GM21360 (cell line): Measurements from ENCODE around the gene PTPN11.
"Not testable (repeated sequence)": the region's sequence is repeated elsewhere in the genome, so short reads cannot be mapped to it uniquely, and the experiment has no call there.

Source experiments
- ATAC-seq: cut with Tn5 transposase; IDR thresholded peaks from one replicate; pipeline ENCODE4 v1.9.1; 2021; ENCODE audit warnings: mild to moderate bottlenecking, moderate library complexity; ENCODE audit not compliant: unreplicated experiment

Gene PTPN11

DNA sequence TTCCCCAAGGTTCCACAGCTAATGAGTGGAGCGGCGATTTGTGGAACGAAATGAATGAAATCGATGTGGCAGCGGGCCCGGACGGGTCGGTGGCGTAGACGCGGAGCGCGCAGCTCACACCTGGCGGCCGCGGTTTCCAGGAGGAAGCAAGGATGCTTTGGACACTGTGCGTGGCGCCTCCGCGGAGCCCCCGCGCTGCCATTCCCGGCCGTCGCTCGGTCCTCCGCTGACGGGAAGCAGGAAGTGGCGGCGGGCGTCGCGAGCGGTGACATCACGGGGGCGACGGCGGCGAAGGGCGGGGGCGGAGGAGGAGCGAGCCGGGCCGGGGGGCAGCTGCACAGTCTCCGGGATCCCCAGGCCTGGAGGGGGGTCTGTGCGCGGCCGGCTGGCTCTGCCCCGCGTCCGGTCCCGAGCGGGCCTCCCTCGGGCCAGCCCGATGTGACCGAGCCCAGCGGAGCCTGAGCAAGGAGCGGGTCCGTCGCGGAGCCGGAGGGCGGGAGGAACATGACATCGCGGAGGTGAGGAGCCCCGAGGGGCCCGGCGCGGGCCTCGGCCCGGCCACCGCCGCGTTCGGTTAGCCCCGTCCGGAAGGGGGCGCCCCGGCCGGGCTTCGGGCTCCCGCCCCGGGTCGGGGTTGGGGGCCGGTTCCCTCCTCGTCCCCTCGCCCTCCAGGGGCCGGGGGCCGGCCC lies at the start of gene PTPN11:
PTPN11 (plus strand) TSS at position 340 of the 689 bp plus-strand sequence; CDS start at position 505, 165 bp downstream.
- ATAC-seq = peak; percentile 66

DNA sequence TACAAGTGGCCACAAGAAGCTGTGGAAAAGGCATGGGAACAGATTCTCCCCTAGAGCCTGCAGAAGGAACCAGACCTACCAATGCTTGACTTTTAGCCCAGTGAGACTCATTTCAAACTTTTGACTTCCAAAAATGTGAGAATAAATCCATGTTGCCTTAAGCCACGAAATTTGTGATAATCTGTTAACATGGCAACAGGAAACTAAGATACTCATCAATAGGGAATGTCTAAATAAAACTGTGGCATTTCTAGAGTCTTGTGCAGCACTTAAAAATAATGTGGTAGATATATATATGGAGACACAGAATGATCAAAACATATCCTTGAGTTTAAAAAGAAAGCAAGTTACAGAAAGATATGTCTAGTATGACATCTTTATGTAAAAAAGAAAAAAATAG lies 48.5 kb upstream of the PTPN11 start:
- ATAC-seq = no peak

DNA sequence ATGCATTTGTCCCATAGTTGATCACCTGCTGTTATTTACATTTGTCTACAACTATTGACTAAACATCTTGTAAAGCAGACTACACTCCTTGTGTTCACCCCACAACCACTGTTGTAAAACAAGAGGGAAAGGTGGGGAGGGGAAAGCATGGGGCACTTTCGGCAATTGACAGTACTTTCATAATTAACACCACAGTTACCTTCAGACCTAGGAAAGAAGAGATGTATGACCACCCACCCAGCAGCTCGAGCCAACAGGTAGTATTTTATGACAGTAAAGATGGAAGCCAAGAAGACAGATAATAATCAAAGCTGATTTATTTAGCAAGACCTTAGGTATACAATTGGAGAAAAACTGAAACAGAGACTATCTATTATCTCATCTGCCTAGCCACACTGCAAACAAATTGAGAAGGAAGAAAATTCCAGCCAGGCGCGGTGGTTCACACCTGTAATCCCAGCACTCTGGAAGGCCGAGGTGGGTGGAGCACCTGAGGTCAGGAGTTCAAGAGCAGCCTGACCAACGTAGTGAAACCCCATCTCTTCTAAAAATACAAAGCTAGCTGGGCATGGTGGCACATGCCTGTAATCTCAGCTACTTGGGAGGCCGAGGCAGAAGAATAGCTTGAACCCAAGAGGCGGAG lies 47.8 kb upstream of the PTPN11 start:
- ATAC-seq = no peak

DNA sequence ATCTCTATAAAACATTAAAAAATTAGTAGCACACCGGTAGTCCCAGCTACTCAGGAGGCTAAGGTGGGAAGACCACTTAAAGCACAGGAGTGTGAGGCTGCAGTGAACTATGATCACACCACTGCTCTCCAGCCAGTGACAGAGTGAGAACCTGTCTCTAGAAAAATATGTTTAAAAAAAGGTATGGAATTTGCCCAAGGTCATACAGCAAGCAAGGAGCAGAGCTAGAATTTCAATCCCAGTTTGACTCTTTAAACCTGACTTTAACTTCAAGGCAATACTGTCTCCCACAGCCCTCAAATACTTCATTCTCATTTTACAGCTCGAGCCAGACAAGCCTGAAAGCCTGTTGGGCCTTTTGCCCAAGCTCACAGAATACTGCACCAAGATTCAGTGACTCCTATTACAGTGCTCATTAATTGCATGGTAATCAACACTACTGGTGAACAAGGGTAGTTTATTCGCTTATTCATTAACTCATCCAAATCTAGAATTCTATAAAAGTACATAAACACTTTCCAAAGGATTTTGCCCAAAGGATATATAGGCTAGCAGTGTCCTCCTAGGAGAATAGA lies 44.5 kb upstream of the PTPN11 start:
- no peak for ATAC-seq

DNA sequence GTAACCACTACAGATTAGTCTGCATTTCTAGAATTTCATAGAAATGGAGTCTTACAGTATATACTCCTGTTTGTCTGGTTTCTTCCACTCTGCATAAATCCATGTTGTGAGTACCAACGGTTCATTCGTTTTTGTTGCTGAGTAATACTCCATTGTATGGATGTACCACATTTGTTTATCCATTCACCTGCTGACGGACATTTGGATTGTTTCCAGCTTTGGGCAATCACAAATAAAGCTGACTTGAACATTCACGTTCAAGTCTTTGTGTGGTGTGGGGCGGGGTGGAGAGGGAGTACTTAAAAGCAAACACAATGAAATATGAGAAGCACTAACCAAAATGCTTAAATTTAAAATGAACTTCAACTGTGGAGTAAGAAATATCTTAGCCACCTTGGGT lies 43.6 kb upstream of the PTPN11 start:
- ATAC-seq = no peak

DNA sequence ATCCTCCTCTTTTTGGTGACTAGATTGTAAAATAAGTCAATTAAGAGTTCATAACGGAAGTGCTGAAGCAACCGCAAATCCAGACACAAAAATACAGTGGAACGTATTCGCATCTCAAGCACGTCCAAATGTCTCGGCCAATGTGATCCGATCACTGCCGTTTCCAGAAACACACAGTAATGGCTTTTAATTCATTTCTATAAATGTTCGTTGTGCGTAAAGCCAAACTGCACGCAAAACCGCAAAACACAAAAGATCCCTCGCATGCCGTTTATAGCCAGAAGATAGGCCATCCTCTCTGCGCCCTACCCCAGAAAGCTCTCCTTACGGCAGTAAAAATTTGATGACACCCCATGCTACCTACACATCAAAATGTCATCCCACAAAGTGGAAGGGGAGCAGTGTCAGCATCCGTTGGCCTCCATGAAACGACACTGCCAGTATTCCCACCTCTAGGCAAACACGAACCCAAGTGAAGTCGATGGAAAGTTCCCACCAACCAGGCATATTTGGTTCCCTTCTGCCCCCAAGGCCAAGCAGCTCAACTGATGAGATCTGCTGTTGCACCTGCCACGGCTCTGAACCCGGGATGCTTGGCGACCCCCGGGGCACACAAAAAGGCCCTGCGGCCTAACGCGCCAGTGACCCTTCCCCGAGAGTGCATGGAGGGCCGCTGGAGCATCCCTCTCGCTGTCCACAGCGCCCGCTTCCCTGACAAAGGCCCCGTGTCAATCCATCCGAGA lies 37.9 kb upstream of the PTPN11 start:
- ATAC-seq = no peak

DNA sequence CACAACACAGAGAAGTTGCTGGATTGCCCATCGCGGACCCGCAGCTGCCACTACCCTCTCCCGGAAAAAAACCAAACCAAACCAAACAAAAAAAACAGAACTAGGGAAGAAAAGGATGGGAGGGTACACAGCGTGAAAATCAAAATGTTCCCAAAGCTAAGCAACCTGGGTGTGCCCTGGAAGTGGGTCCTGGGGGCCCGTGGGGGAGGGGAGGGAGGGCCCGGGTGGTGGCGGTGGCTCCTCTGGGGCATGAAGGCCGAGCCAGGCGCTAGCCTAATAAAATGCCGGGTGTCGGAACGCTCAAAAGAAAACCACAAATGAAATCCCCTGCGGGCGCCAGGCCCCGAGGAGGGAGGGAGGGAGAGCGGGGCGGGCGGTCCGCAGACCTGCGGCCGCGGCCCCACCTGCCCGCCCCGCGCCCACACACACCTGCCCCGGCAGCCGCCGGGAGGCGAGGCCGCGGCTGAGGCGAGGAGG lies 37.3 kb upstream of the PTPN11 start:
- ATAC-seq = peak; percentile 35

DNA sequence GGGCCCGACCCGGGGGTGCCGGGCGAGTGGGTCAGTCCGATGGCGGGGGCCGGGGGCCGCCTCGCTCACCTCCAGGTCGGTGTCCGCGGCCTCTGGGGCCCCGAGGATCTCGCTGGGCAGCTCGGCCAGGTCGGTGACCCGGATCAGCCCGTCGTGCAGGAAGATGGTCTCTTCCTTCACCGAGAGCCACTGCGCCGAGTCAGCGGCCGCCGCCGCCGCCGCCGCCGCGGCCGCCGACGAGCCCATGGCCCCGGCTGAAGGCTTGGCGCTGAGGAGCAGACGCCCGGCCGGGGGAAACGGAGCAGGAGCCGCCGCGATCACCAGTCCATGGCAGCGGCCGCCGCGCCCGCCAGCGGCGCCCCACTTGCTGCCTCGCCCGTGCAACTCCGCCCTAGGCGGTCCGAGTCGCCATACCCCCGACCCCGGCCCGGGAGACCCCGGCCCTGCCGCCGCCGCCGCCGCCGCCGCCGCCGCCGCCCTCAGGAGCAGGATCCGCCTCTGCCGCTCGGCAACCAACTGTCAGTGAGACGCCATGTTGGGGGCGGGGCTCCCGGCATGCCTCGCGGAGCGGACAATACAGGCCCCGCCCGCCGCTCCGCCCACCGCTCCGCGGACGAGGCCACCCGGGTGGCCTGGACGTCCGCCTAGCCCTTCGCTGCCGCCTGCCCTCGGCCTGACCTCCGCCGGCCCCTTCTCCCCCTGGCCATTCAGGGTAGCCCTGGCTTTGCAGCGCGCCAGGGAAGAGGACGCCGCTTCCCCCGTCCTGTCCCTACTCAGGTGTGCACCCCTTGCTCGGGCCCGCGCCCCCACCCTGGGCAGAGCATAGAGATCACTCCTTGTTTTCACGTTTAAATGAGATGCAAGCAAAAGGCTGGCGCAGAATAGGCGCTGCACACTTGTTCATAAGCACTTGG lies 36.6 kb upstream of the PTPN11 start, which contains the start of gene HECTD4:
HECTD4 (minus strand) TSS at position 549 of the 914 bp plus-strand sequence; CDS start at position 246, 303 bp downstream.
- ATAC-seq = peak; percentile 77

DNA sequence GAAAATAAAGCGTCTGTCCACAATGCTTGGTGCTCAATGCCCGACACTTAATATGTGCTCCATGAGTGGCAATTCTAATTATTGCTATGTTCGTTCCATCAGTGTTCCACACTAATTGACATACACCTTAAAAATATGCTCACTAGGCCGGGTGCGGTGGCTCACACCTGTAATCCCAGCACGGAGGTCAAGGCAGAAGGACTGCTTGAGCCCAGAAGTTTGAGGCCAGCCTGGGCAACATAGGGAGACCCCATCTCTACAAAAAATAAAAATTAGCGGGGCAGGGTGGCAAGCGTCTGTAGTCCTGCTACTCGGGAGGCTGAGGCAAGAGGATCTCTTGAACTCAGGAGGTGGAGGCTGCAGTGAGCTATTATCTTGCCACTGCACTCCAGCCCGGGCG lies 35.9 kb upstream of the PTPN11 start:
- ATAC-seq = no peak

DNA sequence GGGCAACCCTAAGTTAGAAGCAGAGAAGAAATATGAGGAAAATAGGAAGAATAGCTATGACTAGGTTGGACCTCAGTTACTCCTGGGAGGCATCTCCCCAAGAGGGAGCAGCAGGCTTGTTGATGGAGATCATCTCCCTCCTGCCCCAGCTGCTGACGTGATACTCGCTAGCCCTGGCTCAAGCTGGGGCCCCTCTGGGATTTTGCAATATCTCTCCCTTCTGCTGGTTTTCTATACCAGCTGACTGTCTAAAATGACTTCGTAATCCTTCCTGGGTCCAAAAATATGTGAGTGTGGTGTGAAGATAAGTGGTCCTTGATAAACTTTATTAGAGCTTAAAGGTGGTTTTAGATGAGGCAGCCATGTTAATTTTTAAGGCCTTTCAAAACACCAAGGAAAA lies 32.0 kb upstream of the PTPN11 start:
- ATAC-seq = no peak

DNA sequence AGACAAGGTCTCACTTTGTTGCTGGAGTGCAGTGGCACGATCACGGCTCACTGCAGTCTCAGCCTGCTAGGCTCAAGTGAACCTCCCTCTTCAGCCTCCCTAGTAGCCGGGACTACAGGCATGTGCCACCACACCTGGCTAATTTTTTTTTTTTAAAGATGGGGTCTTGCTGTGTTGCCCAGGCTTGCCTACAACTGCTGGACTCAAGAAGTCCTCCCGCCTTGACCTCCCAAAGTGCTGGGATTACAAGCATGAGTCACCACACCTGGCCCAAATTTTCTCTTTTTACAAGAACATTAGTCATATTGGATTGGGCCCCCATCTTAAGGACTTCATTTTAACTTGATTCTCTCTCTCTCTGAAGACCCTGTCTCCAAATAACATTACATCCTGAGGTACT lies 29.5 kb upstream of the PTPN11 start:
- ATAC-seq = no peak

DNA sequence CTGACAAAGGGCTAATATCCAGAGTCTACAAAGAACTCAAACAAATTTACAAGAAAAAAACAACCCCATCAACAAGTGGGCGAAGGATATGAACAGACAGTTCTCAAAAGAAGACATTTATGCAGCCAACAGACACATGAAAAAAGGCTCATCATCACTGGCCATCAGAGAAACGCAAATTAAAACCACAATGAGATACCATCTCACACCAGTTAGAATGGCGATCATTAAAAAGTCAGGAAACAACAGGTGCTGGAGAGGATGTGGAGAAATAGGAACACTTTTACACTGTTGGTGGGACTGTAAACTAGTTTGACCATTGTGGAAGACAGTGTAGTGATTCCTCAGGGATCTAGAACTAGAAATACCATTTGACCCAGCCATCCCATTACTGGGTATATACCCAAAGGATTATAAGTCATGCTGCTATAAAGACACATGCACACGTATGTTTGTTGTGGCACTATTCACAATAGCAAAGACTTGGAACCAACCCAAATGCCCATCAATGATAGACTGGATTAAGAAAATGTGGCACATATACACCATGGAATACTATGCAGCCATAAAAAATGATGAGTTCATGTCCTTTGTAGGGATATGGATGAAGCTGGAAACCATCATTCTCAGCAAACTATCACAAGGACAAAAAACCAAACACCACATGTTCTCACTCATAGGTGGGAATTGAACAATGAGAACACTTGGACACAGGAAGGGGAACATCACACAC lies 28.7 kb upstream of the PTPN11 start:
- ATAC-seq = not testable (repeated sequence)

DNA sequence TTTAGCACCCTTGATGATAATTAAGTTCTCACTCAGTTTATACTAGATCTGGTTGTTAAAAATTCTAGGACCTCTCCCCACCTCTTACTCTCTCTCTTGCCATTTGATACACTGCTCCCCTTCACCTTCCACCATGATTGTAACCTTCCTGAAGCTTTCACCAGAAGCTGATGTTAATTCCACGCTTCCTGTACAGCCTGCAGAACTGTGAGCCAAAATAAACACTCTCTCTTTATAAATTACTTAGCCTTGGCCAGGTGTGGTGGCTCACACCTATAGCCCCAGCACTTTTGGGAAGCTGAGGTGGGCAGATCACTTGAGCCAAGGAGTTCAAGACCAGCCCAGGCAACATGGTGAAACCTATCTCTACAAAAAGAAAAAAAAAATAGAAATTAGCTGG lies 25.4 kb upstream of the PTPN11 start:
- ATAC-seq = no peak

DNA sequence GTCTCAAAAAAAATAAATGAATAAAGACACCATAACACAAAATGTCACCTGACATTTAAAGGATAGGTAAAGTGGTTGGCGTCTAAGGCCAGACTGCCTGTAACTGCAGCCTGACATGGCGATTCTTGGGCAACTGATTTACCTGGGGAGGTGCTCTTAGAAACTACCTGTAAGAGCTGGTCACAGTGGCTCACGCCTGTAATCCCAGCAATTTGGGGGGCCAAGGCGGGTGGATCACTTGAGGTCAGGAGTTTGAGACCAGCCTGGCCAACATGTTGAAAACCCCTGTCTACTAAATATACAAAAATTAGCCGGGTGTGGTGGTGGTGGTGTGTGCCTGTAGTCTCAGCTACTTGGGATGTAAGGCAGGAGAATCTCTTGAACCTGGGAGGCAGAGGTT lies 17.7 kb upstream of the PTPN11 start:
- no peak for ATAC-seq

DNA sequence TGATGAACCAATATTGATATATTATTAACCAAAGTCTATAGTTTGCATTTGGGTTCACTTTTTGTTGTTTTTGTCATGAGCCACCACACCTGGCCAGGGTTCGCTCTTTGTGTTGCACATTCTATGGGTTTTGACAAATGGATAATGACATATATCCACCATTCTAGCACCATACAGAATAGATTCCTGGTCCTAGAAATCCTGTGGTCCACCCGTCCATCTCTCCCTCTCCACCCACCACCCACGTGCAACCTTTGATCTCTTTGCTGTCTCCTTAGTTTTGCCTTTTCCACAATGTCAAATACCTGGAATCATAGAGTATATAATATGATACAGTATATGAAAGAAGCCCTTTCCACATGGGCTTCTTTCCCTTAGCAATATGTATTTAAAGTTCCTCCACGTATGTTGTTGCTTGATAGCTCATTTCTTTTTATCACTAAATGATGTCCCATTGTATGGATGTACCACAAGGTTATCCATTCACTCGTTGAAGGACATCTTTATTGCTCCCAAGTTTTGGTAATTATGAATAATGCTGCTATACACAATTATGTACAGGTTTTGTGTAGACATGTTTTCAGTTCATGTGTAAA lies 16.7 kb upstream of the PTPN11 start:
- no peak for ATAC-seq

DNA sequence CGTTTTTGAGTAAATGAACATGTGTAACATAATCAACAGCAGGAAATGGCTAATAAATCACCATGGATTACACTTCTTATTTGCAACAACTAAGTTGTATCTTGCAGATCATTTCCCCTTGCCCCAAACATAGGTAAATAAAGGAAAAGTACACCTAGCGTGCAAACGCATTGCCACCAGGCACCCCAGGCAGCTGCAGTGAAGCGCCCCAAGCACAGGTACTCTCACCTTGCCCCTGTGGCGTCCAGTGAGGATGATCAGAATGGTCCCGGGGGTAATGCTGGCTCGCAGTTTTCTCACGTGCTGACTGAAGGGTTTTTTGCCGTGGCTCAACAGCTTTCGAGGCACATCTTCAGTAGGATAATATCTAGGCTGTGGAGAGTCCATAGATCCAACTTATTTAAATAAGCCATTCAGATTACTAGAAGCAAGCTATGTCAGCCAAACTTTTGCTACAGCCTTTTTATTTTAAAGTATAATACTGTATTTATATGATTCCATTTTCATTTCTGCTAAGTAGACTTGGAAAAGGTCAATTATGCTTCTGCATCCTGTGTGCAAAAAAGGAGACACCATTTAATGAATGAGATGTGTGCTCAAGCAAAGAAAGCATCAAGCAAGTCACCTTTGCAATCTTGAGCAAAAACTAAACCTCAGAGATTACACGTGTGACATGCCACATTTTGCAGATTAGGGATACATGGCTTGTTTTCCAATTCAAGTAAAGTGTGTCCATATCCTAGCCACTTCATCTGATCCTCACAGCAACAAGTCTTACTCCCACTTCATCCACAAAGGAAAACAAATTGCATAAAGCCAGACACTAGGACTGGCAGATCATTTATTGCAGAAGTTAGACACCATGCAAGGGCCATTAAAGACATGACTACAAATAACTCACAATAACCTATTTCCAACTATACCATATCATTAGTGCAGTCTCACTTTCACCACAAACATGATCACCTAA lies 11.9 kb upstream of the PTPN11 start:
- no peak for ATAC-seq

DNA sequence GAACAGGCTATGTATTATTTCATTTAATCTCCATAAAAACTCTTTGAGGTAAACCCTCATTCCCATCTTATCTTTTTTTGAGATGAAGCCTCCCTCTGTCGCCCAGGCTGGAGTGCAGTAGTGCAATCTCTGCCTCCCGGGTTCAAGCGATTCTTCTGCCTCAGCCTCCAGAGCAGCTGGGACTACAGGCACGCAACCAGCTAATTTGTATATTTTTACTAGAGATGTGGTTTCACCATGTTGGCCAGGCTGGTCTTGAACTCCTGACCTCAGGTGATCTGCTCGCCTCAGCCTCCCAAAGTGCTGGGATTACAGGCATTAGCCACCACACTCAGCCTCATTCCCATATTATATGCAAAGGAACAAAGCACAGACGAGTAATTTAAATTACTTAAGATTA lies 11.1 kb upstream of the PTPN11 start:
- not testable (repeated sequence) for ATAC-seq

DNA sequence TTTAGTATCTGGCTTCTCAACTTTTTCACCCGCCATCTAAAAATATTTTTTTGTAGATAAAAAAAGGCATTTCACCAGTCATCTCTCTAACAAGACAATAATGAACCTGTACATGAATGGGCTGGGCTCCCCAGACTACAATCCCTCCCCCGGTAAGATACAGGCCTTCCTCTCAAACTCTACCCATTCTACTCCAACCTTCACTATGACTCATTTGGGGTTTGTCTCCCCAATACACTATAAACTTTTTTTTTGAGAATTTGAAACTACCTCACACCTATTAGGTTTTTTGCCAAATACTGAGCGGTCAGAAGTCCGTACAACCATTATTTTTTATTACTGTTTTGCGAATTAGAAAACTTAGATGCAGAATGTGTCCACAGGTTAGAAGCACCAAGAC lies 10.1 kb upstream of the PTPN11 start:
- no peak for ATAC-seq
